NCI-H1417 treated with DMSO at 0.1 percent for 48 hours (cell line): Measurements from ENCODE around the gene TSPAN14.

Source experiments
- DNase-seq: peaks from one replicate; lab custom pipeline; 2025; lab: John Stamatoyannopoulos, UW

Gene TSPAN14

GRCh38 chr10:80421707-80422536 lies 32.2 kb upstream of the TSPAN14 start:
- DNase-seq, result no peak

GRCh38 chr10:80425901-80426300 lies 28.2 kb upstream of the TSPAN14 start:
- no peak for DNase-seq

GRCh38 chr10:80427541-80427940 lies 26.6 kb upstream of the TSPAN14 start:
- no peak for DNase-seq

GRCh38 chr10:80429521-80429973 lies 24.6 kb upstream of the TSPAN14 start:
- DNase-seq, result no peak

- no peak for DNase-seq
Observed at GRCh38 chr10:80433134-80433533, 21.0 kb upstream of the TSPAN14 start.

GRCh38 chr10:80436446-80437098 lies 17.5 kb upstream of the TSPAN14 start:
- no peak for DNase-seq

GRCh38 chr10:80437227-80437626 lies 16.9 kb upstream of the TSPAN14 start:
- DNase-seq, result no peak

- DNase-seq, result no peak
Observed at GRCh38 chr10:80441831-80442230, 12.3 kb upstream of the TSPAN14 start.

- no peak for DNase-seq
Observed at GRCh38 chr10:80442879-80443278, 11.2 kb upstream of the TSPAN14 start.

- no peak for DNase-seq
Observed at GRCh38 chr10:80443531-80443974, 10.6 kb upstream of the TSPAN14 start.

GRCh38 chr10:80444124-80444523 lies 10.0 kb upstream of the TSPAN14 start:
- DNase-seq, result no peak

GRCh38 chr10:80444646-80445319 lies 9.3 kb upstream of the TSPAN14 start:
- no peak for DNase-seq

- no peak for DNase-seq
Observed at GRCh38 chr10:80447436-80448190, 6.5 kb upstream of the TSPAN14 start.

GRCh38 chr10:80448209-80448942 lies 5.7 kb upstream of the TSPAN14 start:
- no peak for DNase-seq

- no peak for DNase-seq
Observed at GRCh38 chr10:80449520-80449919, 4.6 kb upstream of the TSPAN14 start.

- no peak for DNase-seq
Observed at GRCh38 chr10:80451132-80451531, 3.0 kb upstream of the TSPAN14 start.

GRCh38 chr10:80452069-80452468 lies 2.0 kb upstream of the TSPAN14 start:
- DNase-seq, result no peak

- DNase-seq, result no peak
Observed at GRCh38 chr10:80452640-80453039, 1.5 kb upstream of the TSPAN14 start.

- no peak for DNase-seq
Observed at GRCh38 chr10:80453056-80453841, 861 bp upstream of the TSPAN14 start.
